ENCODE data around the gene NUP54. TPM values are rescaled to one million over a fixed set of nuclear protein-coding genes. Genes with fewer than 3 reads are reported as not detected.

Gene NUP54
- total and polyA plus RNA-seq, 2 donors from 2014 or later, result 15.6 to 40.8 TPM

DNA sequence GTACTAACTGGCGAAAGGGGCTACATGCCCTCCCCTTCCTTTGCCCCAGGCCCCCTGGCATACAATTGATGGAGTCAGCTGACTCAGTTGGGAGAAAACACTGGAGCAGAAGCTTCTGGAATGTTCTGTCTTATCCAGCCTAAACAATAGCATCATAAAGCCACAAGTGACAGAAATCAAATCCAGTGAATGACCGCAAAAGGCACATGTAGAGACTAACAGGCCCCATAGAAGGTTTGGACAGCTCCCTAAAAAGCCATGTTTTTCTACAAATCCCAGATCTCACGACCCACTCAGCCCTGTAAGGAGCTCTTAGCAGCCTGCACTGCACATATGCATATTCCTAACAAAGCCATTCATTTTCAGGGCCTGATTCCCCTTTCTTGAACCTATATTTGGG lies 40.4 kb upstream of the NUP54 start:
- H3K9me3 ChIP-seq (ENCODE audit: control insufficient read depth in 2 of 3, insufficient read depth in 1 of 3, low read length in 3 of 3), result no peaks in the 10 kb centered on the region
- no peak overlapping the region for H3K4me3 ChIP-seq (ENCODE audit: low read length in 3 of 3)
- FAIRE-seq (no peak), DNase-seq (no peak)
- no peaks in the 10 kb centered on the region for H3K27me3 ChIP-seq (ENCODE audit: control insufficient read depth, insufficient read depth, low read length)
- intact Hi-C loops (cut with DNase I), result no loop called here
- peaks cover 3 to 10% (median 6%) of the 10 kb centered on the region in 3 donors for H3K36me3 ChIP-seq (ENCODE audit: control insufficient read depth in 2 of 3, insufficient read depth in 3 of 3, low read length in 3 of 3)
- TF ChIP-seq, protein P1, sequence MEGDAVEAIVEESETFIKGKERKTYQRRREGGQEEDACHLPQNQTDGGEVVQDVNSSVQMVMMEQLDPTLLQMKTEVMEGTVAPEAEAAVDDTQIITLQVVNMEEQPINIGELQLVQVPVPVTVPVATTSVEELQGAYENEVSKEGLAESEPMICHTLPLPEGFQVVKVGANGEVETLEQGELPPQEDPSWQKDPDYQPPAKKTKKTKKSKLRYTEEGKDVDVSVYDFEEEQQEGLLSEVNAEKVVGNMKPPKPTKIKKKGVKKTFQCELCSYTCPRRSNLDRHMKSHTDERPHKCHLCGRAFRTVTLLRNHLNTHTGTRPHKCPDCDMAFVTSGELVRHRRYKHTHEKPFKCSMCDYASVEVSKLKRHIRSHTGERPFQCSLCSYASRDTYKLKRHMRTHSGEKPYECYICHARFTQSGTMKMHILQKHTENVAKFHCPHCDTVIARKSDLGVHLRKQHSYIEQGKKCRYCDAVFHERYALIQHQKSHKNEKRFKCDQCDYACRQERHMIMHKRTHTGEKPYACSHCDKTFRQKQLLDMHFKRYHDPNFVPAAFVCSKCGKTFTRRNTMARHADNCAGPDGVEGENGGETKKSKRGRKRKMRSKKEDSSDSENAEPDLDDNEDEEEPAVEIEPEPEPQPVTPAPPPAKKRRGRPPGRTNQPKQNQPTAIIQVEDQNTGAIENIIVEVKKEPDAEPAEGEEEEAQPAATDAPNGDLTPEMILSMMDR (IDR thresholded peaks at IDR 0.05; ENCODE audit: borderline replicate concordance, extremely low read depth, insufficient read depth), result no peak
- H3K4me1 ChIP-seq (ENCODE audit: control insufficient read depth in 2 of 3, insufficient read depth in 2 of 3, low read depth in 1 of 3, low read length in 3 of 3), result no peaks in the 10 kb centered on the region
- H3K9ac ChIP-seq (ENCODE audit: low read length in 3 of 3), result no peak overlapping the region
- no peak overlapping the region for H3K27ac ChIP-seq (ENCODE audit: low read depth in 2 of 2, low read length in 2 of 2)

DNA sequence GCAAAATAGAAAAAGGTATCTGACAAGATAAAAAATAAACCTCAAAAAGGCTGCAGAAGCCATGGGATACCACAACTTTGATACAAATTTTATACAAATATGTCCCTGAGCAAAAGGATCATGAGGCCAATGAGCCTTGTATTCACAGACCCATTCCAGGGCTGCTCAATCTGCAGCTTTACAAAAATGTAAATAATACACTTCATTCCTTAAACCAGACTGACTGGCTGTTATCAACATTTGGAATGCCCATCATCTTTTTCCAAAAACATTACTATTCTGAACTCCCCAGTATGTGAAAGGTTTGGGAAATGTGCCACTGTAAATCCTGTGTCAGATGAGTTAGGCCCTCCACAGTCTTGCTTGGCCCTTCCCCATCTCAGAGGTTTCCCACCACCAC lies 40.0 kb upstream of the NUP54 start:
- DNase-seq (no peak), FAIRE-seq (no peak)
- no peaks in the 10 kb centered on the region for H3K9me3 ChIP-seq (ENCODE audit: control insufficient read depth in 2 of 3, insufficient read depth in 1 of 3, low read length in 3 of 3)
- TF ChIP-seq, protein P1 (IDR thresholded peaks at IDR 0.05; ENCODE audit: borderline replicate concordance, extremely low read depth, insufficient read depth), result no peak
- H3K4me1 ChIP-seq (ENCODE audit: control insufficient read depth in 2 of 3, insufficient read depth in 2 of 3, low read depth in 1 of 3, low read length in 3 of 3), result no peaks in the 10 kb centered on the region
- H3K4me3 ChIP-seq (ENCODE audit: low read length in 3 of 3), result no peak overlapping the region
- no peaks in the 10 kb centered on the region for H3K27me3 ChIP-seq (ENCODE audit: control insufficient read depth, insufficient read depth, low read length)
- no peak overlapping the region for H3K27ac ChIP-seq (ENCODE audit: low read depth in 2 of 2, low read length in 2 of 2)
- H3K9ac ChIP-seq (ENCODE audit: low read length in 3 of 3), result no peak overlapping the region
- intact Hi-C loops (cut with DNase I), result no loop called here
- H3K36me3 ChIP-seq (ENCODE audit: control insufficient read depth in 2 of 3, insufficient read depth in 3 of 3, low read length in 3 of 3), result peaks cover 3 to 10% (median 6%) of the 10 kb centered on the region in 3 donors

DNA sequence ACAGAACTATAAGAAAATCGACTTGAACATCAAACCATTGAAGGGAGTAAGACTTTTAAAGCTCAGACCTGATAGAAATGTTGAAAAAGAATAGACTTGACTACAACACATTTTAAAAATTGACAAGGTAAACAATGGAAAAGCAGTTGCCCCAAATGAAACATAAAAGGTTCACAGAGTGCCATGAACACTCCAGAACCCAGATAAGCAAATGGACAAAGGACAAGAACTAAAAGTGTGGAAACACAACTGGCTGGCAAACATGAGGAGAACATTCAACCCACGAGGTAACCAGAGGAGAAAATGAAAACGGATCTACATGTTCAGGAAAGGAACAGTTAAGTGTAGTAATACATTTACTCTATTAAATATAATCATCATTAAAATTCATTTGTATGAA lies 39.0 kb upstream of the NUP54 start:
- Histone ChIP-seq H3K9ac (ENCODE audit: low read length in 3 of 3) (no peak overlapping the region), H3K36me3 (ENCODE audit: control insufficient read depth in 2 of 3, insufficient read depth in 3 of 3, low read length in 3 of 3) (peaks cover 3 to 5% (median 4%) of the 10 kb centered on the region in 3 donors), H3K27me3 (ENCODE audit: control insufficient read depth, insufficient read depth, low read length) (no peaks in the 10 kb centered on the region), H3K27ac (ENCODE audit: low read depth in 2 of 2, low read length in 2 of 2) (no peak overlapping the region), H3K4me3 (ENCODE audit: low read length in 3 of 3) (no peak overlapping the region), H3K9me3 (ENCODE audit: control insufficient read depth in 2 of 3, insufficient read depth in 1 of 3, low read length in 3 of 3) (no peaks in the 10 kb centered on the region), H3K4me1 (ENCODE audit: control insufficient read depth in 2 of 3, insufficient read depth in 2 of 3, low read depth in 1 of 3, low read length in 3 of 3) (no peaks in the 10 kb centered on the region)
- FAIRE-seq (no peak), DNase-seq (no peak)
- TF ChIP-seq, protein P1 (IDR thresholded peaks at IDR 0.05; ENCODE audit: borderline replicate concordance, extremely low read depth, insufficient read depth), result no peak
- intact Hi-C loops (cut with DNase I), result no loop called here

DNA sequence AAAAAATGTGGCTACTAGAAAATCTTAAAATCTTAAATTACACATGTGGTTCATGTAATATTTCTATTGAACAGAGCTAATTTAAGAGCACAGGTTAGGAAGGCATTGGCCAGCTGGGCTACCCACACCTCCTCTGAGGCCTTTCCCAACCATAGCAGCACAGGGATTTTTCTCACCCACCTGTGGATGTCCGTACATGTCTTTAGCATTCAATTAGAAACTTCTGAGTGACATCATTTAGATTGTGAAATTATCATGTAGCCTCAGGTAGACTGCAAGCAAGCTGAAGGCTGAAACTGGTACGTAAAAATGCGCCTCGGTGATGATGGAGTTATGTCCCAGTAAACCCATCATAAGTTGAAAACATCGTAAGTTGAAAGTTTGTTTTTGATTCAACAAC lies 34.3 kb upstream of the NUP54 start:
- FAIRE-seq (no peak), DNase-seq (no peak)
- Histone ChIP-seq H3K4me1 (ENCODE audit: control insufficient read depth in 2 of 3, insufficient read depth in 2 of 3, low read depth in 1 of 3, low read length in 3 of 3) (no peaks in the 10 kb centered on the region), H3K27ac (ENCODE audit: low read depth in 2 of 2, low read length in 2 of 2) (no peak overlapping the region), H3K4me3 (ENCODE audit: low read length in 3 of 3) (no peak overlapping the region), H3K36me3 (ENCODE audit: control insufficient read depth in 2 of 3, insufficient read depth in 3 of 3, low read length in 3 of 3) (peaks cover 3 to 5% (median 3%) of the 10 kb centered on the region in 3 donors), H3K9me3 (ENCODE audit: control insufficient read depth in 2 of 3, insufficient read depth in 1 of 3, low read length in 3 of 3) (no peaks in the 10 kb centered on the region), H3K9ac (ENCODE audit: low read length in 3 of 3) (no peak overlapping the region), H3K27me3 (ENCODE audit: control insufficient read depth, insufficient read depth, low read length) (no peaks in the 10 kb centered on the region)
- intact Hi-C loops (cut with DNase I), result no loop called here
- TF ChIP-seq, protein P1 (IDR thresholded peaks at IDR 0.05; ENCODE audit: borderline replicate concordance, extremely low read depth, insufficient read depth), result no peak

All from kidney (tissue), 14 donors.